K562 (cell line): ENCODE measurements around the gene EPOP. TPM values are rescaled to one million over a fixed set of nuclear protein-coding genes. Genes with fewer than 3 reads are reported as not detected.

Source experiments
- ASH1L ChIP-seq: fragments of 450-650 bp; IDR thresholded peaks from 2 replicates; pipeline ENCODE4 v1.6.1; 2018; ENCODE audit warnings: borderline replicate concordance, mild to moderate bottlenecking, low read depth; ENCODE audit not compliant: partially characterized antibody
- EGR1 ChIP-seq: fragments of 450-650 bp; conservative IDR thresholded peaks from 2 replicates; pipeline ENCODE4 v1.6.1; 2017; ENCODE audit warnings: mild to moderate bottlenecking
- ERF ChIP-seq: fragments of 450-650 bp; formaldehyde crosslinking; IDR thresholded peaks from 2 replicates; pipeline ENCODE4 v1.4.0; 2020; ENCODE audit warnings: mild to moderate bottlenecking, mixed read lengths
- HDAC1 ChIP-seq, 2 experiments: fragments of 450-650 bp; IDR thresholded peaks; 2 replicates each; pipeline ENCODE4 v1.6.1; 2016 to 2017; ENCODE audit warnings: inconsistent platforms in 1 of 2, mild to moderate bottlenecking in 1 of 2, moderate library complexity in 1 of 2
- HLTF ChIP-seq: fragments of 450-650 bp; IDR thresholded peaks from 2 replicates; pipeline ENCODE4 v1.6.1; 2016
- KDM1A ChIP-seq, 2 experiments: fragments of 450-650 bp; IDR thresholded peaks; 2 replicates each; pipeline ENCODE4 v1.6.1; 2016; ENCODE audit warnings: mild to moderate bottlenecking in 2 of 2
- POLR2A ChIP-seq: fragments of 450-650 bp; conservative IDR thresholded peaks from 2 replicates; pipeline ENCODE4 v1.6.1; 2016
- RBM25 ChIP-seq: fragments of 200-400 bp; formaldehyde crosslinking; IDR thresholded peaks from 2 replicates; pipeline ENCODE4 v1.6.1; 2018; ENCODE audit warnings: low read length, low read depth, moderate library complexity; ENCODE audit not compliant: severe bottlenecking
- SRSF1 ChIP-seq: fragments of 200-400 bp; formaldehyde crosslinking; IDR thresholded peaks from 2 replicates; pipeline ENCODE4 v1.6.1; 2017; ENCODE audit warnings: mild to moderate bottlenecking, low read depth, low read length, moderate library complexity
- TAF9B ChIP-seq: fragments of 450-650 bp; IDR thresholded peaks from 2 replicates; pipeline ENCODE4 v1.6.1; 2018; ENCODE audit warnings: mild to moderate bottlenecking; ENCODE audit not compliant: partially characterized antibody
- ZFP36 ChIP-seq: fragments of 150-350 bp; IDR thresholded peaks from 2 replicates; pipeline ENCODE4 v1.6.1; 2018; ENCODE audit warnings: low read length, low read depth; ENCODE audit not compliant: partially characterized antibody
- ZNF316 ChIP-seq: fragments of 450-650 bp; IDR thresholded peaks from 2 replicates; pipeline ENCODE4 v1.6.1; 2016
- ZNF707 ChIP-seq: fragments of 250-450 bp; sonication (Bioruptor Pico); conservative IDR thresholded peaks from 2 replicates; pipeline ENCODE4 v1.8.0; 2022; ENCODE audit warnings: inconsistent platforms, mild to moderate bottlenecking, moderate library complexity
- ZNF77 ChIP-seq: fragments of 250-450 bp; sonication (Bioruptor Pico); IDR thresholded peaks from 2 replicates; pipeline ENCODE4 v1.5.0; 2020
- polyA plus RNA-seq, 8 experiments: library from polyadenylated mRNA; depleted of rRNA in 4 of 8; stranded (reverse) in 5 of 8; unstranded in 3 of 8; fragments of >200 nt; fragmentation: Nextera tagmentation in 2 of 8; fragmentation: Illumina TruSeq in 1 of 8; extraction: Ambion mirVana in 2 of 8; extraction: Trizol in 1 of 8; gene quantifications; 2 replicates each; pipeline versions ENCODE4 v1.2.1 to v1.2.3, GENCODE V29; 2011 to 2014; ENCODE audit warnings: inconsistent platforms in 1 of 8, missing spikeins in 1 of 8
- total RNA-seq, 7 experiments: library from RNA; depleted of rRNA in 6 of 7; stranded (reverse); fragments of >200 nt in 6 of 7; fragmentation: Illumina TruSeq in 2 of 7; extraction: Trizol in 2 of 7; gene quantifications; 2 replicates each; pipeline versions ENCODE4 v1.2.1 to v1.2.3, GENCODE V29; 2011 to 2021; ENCODE audit warnings: low replicate concordance in 1 of 7
- TF ChIP-seq, protein P1 (sequence below): sonication (generic); formaldehyde crosslinking; IDR thresholded peaks from 2 replicates; pipeline ENCODE4 v1.8.0; 2022; ENCODE audit warnings: mild to moderate bottlenecking, missing genetic modification reagents
- TF ChIP-seq, protein P2 (sequence below): fragments of 250-450 bp; sonication (Bioruptor Pico); IDR thresholded peaks from 2 replicates; pipeline ENCODE4 v1.4.0; 2020
- TF ChIP-seq, protein P3 (sequence below), 3 experiments: fragments of 200-800 bp in 1 of 3; sonication (Bioruptor generic) in 1 of 3; sonication (generic) in 1 of 3; formaldehyde crosslinking in 1 of 3; IDR thresholded peaks; 2 replicates each; pipeline versions ENCODE4 v1.6.1 to v1.8.0; 2016 to 2022; ENCODE audit warnings: mild to moderate bottlenecking in 2 of 3, missing compliant biosample characterization in 2 of 3, missing genetic modification characterization in 2 of 3, missing genetic modification reagents in 1 of 3
- TF ChIP-seq, protein P4 (sequence below): IDR thresholded peaks from 2 replicates; pipeline ENCODE4 v1.6.1; 2011; ENCODE audit warnings: borderline replicate concordance, low read depth, mild to moderate bottlenecking, moderate library complexity, low read length; ENCODE audit not compliant: insufficient read depth, poor library complexity, severe bottlenecking
- TF ChIP-seq, protein P5 (sequence below), 2 experiments: fragments of 450-650 bp; IDR thresholded peaks; 2 replicates each; pipeline ENCODE4 v1.6.1; 2018; ENCODE audit warnings: mild to moderate bottlenecking in 2 of 2, low read depth in 1 of 2; ENCODE audit not compliant: partially characterized antibody in 2 of 2

EPOP gene
- total and polyA plus RNA-seq, 9 of the 15 experiments (the other 6 are each of a cell fraction or from before 2014, with no cell fraction given): 0.41 to 10.6 (median 4.6) TPM

DNA sequence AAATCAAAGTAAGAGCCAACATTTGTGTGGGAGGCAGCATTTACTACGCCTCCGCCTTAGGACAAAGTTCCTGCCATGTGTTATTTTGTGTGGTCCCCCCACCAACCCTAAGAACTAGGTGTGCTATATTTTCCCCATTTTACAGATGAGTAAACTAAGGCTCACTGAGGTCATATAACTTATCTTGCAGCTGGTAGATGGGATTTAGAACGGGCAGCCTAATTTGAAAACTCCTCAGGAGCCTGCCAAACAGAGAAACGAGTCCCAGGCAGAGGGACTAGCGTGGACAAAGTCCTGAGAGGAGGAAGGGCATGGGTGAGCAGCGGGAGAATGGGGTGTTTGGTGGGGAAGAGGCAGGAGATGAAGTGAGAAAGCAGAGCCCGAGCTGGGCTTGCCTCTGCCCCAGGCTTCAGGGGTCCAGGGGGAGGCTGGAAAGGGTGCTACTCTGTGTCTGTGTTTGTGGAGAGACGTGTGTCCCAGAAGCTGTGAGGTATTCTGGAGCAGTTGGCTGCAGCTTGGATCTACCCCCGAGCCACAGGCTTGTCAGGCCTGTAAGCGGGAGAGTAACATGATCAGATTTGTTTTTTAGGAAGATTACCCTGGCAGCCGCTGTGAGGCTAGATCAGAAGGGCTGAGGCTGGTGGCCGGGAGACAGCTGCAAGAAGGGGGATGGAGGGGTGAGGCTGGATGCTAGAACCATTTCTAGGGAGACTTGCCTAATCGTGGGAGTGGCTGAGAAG is 35.3 kb upstream of the EPOP start (continued):
- TF ChIP-seq, protein P1, sequence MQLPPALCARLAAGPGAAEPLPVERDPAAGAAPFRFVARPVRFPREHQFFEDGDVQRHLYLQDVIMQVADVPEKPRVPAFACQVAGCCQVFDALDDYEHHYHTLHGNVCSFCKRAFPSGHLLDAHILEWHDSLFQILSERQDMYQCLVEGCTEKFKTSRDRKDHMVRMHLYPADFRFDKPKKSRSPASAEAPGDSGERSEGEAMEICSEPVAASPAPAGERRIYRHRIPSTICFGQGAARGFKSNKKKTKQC (CRISPR knock-in tag): no peak
- TF ChIP-seq HDAC1 (IDR thresholded peaks at IDR 0.05) (0 out of 4 replicates have a peak, but pooled peaks of 1 of the 2 experiments have one; percentile 21), SRSF1 (no peak), ZFP36 (no peak), KDM1A (IDR thresholded peaks at IDR 0.05) (peak; percentile 68 to 73), ZNF77 (CRISPR knock-in tag) (no peak), ZNF707 (no peak), TAF9B (no peak), ASH1L (no peak), ERF (CRISPR knock-in tag) (no peak), EGR1 (0 out of 2 replicates have a peak, but pooled peaks have one; percentile 13), RBM25 (peak; percentile 89), ZNF316 (no peak), HLTF (no peak), POLR2A (no peak; the same call in 1 of the 2 replicates)
- TF ChIP-seq, protein P2, sequence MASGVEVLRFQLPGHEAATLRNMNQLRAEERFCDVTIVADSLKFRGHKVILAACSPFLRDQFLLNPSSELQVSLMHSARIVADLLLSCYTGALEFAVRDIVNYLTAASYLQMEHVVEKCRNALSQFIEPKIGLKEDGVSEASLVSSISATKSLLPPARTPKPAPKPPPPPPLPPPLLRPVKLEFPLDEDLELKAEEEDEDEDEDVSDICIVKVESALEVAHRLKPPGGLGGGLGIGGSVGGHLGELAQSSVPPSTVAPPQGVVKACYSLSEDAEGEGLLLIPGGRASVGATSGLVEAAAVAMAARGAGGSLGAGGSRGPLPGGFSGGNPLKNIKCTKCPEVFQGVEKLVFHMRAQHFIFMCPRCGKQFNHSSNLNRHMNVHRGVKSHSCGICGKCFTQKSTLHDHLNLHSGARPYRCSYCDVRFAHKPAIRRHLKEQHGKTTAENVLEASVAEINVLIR (CRISPR knock-in tag): no peak
- TF ChIP-seq, protein P3, sequence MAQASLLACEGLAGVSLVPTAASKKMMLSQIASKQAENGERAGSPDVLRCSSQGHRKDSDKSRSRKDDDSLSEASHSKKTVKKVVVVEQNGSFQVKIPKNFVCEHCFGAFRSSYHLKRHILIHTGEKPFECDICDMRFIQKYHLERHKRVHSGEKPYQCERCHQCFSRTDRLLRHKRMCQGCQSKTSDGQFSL (CRISPR knock-in tag; IDR thresholded peaks at IDR 0.05): no peak
- TF ChIP-seq, protein P3 (tag; IDR thresholded peaks at IDR 0.05): no peak
- TF ChIP-seq, protein P4, sequence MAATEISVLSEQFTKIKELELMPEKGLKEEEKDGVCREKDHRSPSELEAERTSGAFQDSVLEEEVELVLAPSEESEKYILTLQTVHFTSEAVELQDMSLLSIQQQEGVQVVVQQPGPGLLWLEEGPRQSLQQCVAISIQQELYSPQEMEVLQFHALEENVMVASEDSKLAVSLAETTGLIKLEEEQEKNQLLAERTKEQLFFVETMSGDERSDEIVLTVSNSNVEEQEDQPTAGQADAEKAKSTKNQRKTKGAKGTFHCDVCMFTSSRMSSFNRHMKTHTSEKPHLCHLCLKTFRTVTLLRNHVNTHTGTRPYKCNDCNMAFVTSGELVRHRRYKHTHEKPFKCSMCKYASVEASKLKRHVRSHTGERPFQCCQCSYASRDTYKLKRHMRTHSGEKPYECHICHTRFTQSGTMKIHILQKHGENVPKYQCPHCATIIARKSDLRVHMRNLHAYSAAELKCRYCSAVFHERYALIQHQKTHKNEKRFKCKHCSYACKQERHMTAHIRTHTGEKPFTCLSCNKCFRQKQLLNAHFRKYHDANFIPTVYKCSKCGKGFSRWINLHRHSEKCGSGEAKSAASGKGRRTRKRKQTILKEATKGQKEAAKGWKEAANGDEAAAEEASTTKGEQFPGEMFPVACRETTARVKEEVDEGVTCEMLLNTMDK: no peak
- TF ChIP-seq, protein P5, sequence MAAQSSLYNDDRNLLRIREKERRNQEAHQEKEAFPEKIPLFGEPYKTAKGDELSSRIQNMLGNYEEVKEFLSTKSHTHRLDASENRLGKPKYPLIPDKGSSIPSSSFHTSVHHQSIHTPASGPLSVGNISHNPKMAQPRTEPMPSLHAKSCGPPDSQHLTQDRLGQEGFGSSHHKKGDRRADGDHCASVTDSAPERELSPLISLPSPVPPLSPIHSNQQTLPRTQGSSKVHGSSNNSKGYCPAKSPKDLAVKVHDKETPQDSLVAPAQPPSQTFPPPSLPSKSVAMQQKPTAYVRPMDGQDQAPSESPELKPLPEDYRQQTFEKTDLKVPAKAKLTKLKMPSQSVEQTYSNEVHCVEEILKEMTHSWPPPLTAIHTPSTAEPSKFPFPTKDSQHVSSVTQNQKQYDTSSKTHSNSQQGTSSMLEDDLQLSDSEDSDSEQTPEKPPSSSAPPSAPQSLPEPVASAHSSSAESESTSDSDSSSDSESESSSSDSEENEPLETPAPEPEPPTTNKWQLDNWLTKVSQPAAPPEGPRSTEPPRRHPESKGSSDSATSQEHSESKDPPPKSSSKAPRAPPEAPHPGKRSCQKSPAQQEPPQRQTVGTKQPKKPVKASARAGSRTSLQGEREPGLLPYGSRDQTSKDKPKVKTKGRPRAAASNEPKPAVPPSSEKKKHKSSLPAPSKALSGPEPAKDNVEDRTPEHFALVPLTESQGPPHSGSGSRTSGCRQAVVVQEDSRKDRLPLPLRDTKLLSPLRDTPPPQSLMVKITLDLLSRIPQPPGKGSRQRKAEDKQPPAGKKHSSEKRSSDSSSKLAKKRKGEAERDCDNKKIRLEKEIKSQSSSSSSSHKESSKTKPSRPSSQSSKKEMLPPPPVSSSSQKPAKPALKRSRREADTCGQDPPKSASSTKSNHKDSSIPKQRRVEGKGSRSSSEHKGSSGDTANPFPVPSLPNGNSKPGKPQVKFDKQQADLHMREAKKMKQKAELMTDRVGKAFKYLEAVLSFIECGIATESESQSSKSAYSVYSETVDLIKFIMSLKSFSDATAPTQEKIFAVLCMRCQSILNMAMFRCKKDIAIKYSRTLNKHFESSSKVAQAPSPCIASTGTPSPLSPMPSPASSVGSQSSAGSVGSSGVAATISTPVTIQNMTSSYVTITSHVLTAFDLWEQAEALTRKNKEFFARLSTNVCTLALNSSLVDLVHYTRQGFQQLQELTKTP (IDR thresholded peaks at IDR 0.05; ENCODE audit: low read depth in 1 of 2, partially characterized antibody in 2 of 2): no peak
